Inferior parietal cortex (tissue), 1 donor: ENCODE results near the gene NEK10.

ENCODE experiments used
- DNase-seq: peaks from one replicate; pipeline ENCODE4 v3.0.0-alpha.2; 2016; ENCODE audit errors: extremely low spot score

Gene NEK10

GRCh38 chr3:27171113-27171512, 198.1 kb downstream of the NEK10 start:
- DNase-seq: no peak

- DNase-seq: peak; percentile 47
These were observed 202.3 kb downstream of the NEK10 start for GRCh38 chr3:27166888-27167287.

- DNase-seq: no peak
These were observed 203.9 kb downstream of the NEK10 start for GRCh38 chr3:27165321-27165721.

GRCh38 chr3:27160779-27161287, 208.3 kb downstream of the NEK10 start:
- no peak for DNase-seq

GRCh38 chr3:27160146-27160545, 209.0 kb downstream of the NEK10 start:
- no peak for DNase-seq

- no peak for DNase-seq
These were observed 222.0 kb downstream of the NEK10 start for GRCh38 chr3:27147215-27147614.

- DNase-seq: no peak
These were observed 222.4 kb downstream of the NEK10 start for GRCh38 chr3:27146786-27147185.

GRCh38 chr3:27145719-27146118, 223.5 kb downstream of the NEK10 start:
- DNase-seq: no peak

GRCh38 chr3:27141668-27142067, 227.5 kb downstream of the NEK10 start:
- DNase-seq: no peak

- DNase-seq: no peak
These were observed 230.6 kb downstream of the NEK10 start for GRCh38 chr3:27138562-27138961.

GRCh38 chr3:27138005-27138404, 231.2 kb downstream of the NEK10 start:
- DNase-seq: no peak

GRCh38 chr3:27134171-27134796, 234.9 kb downstream of the NEK10 start:
- DNase-seq: peak; percentile 83

GRCh38 chr3:27133060-27133459, 236.1 kb downstream of the NEK10 start:
- DNase-seq: no peak

- no peak for DNase-seq
These were observed 238.4 kb downstream of the NEK10 start for GRCh38 chr3:27130796-27131195.

GRCh38 chr3:27127879-27128278, 241.3 kb downstream of the NEK10 start:
- DNase-seq: no peak

GRCh38 chr3:27127195-27127594, 242.0 kb downstream of the NEK10 start:
- DNase-seq: no peak

GRCh38 chr3:27125821-27126501, 243.2 kb downstream of the NEK10 start:
- no peak for DNase-seq

- DNase-seq: no peak
These were observed 249.5 kb downstream of the NEK10 start for GRCh38 chr3:27119639-27120038.

GRCh38 chr3:27115352-27115751, 253.8 kb downstream of the NEK10 start:
- no peak for DNase-seq

GRCh38 chr3:27114684-27115083, 254.5 kb downstream of the NEK10 start:
- DNase-seq: no peak

- DNase-seq: no peak
These were observed 255.1 kb downstream of the NEK10 start for GRCh38 chr3:27114129-27114528.

GRCh38 chr3:27110020-27110419, 259.2 kb downstream of the NEK10 start:
- DNase-seq: no peak

GRCh38 chr3:27108322-27108721, 260.9 kb downstream of the NEK10 start:
- no peak for DNase-seq
